Osteocyte (in vitro differentiated cells): ENCODE data around the gene FAM216A. TPM values are rescaled to one million over a fixed set of nuclear protein-coding genes. Genes with fewer than 3 reads are reported as not detected.
"Not testable (repeated sequence)": the region's sequence is repeated elsewhere in the genome, so short reads cannot be mapped to it uniquely, and the experiment has no call there.

Experiments
- DNase-seq: peaks from one replicate; pipeline ENCODE4 v3.0.0; 2021; ENCODE audit warnings: mixed read lengths; ENCODE audit not compliant: unreplicated experiment; ENCODE audit errors: extremely low spot score
- H3K27ac Mint-ChIP-seq: one replicate; pipeline ENCODE4 v1.8.0; 2021; ENCODE audit warnings: mild to moderate bottlenecking, mixed read lengths; ENCODE audit not compliant: unreplicated experiment
- H3K27me3 Mint-ChIP-seq: one replicate; pipeline ENCODE4 v1.8.0; 2021; ENCODE audit warnings: mixed read lengths; ENCODE audit not compliant: unreplicated experiment
- H3K36me3 Mint-ChIP-seq: one replicate; pipeline ENCODE4 v1.8.0; 2021; ENCODE audit warnings: mixed read lengths; ENCODE audit not compliant: unreplicated experiment
- H3K4me1 Mint-ChIP-seq: one replicate; pipeline ENCODE4 v1.8.0; 2021; ENCODE audit warnings: mixed read lengths; ENCODE audit not compliant: unreplicated experiment
- H3K4me3 Mint-ChIP-seq: one replicate; pipeline ENCODE4 v1.8.0; 2021; ENCODE audit warnings: mild to moderate bottlenecking, moderate library complexity, mixed read lengths; ENCODE audit not compliant: unreplicated experiment
- H3K9me3 Mint-ChIP-seq: one replicate; pipeline ENCODE4 v1.8.0; 2021; ENCODE audit warnings: mixed read lengths; ENCODE audit not compliant: unreplicated experiment
- total RNA-seq: library from RNA; stranded (reverse); gene quantifications from 2 replicates; pipeline ENCODE4 v1.2.1, GENCODE V29; 2021
- TF ChIP-seq, protein P1 (sequence below): fragments of 200-600 bp; sonication (generic); IDR thresholded peaks from 2 replicates; pipeline ENCODE4 v1.5.0; 2021; ENCODE audit warnings: antibody characterized with exemption, mild to moderate bottlenecking, moderate library complexity

FAM216A gene
- total RNA-seq, 1 donor from 2014 or later, result 8.4 TPM

DNA sequence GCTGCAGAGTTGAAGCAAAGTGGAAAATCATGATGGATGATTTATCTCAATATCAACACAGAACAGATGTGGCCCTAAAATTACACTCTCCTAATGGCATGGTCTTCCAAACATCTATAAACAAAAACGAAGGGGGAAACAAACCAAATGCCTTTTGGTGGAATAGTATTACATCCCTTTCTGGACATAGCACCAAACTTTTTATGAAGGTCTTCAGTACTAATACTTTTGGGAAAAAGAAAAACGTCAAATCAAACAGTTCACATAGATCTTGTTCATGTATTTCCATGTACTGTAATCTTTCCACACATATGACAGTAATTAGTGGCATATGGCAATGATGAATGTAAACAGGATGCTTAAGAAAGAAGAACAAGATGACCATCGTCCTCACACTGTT lies 42.2 kb upstream of the FAM216A start:
- TF ChIP-seq, protein P1, sequence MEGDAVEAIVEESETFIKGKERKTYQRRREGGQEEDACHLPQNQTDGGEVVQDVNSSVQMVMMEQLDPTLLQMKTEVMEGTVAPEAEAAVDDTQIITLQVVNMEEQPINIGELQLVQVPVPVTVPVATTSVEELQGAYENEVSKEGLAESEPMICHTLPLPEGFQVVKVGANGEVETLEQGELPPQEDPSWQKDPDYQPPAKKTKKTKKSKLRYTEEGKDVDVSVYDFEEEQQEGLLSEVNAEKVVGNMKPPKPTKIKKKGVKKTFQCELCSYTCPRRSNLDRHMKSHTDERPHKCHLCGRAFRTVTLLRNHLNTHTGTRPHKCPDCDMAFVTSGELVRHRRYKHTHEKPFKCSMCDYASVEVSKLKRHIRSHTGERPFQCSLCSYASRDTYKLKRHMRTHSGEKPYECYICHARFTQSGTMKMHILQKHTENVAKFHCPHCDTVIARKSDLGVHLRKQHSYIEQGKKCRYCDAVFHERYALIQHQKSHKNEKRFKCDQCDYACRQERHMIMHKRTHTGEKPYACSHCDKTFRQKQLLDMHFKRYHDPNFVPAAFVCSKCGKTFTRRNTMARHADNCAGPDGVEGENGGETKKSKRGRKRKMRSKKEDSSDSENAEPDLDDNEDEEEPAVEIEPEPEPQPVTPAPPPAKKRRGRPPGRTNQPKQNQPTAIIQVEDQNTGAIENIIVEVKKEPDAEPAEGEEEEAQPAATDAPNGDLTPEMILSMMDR, result no peak
- H3K9me3 Mint-ChIP-seq, result no peaks in the 10 kb centered on the region
- no peaks in the 10 kb centered on the region for H3K27me3 Mint-ChIP-seq
- DNase-seq, result no peak
- H3K27ac Mint-ChIP-seq, result no peak overlapping the region
- H3K36me3 Mint-ChIP-seq, result no peaks in the 10 kb centered on the region
- no peak overlapping the region for H3K4me3 Mint-ChIP-seq
- H3K4me1 Mint-ChIP-seq, result peaks cover 6% of the 10 kb centered on the region

DNA sequence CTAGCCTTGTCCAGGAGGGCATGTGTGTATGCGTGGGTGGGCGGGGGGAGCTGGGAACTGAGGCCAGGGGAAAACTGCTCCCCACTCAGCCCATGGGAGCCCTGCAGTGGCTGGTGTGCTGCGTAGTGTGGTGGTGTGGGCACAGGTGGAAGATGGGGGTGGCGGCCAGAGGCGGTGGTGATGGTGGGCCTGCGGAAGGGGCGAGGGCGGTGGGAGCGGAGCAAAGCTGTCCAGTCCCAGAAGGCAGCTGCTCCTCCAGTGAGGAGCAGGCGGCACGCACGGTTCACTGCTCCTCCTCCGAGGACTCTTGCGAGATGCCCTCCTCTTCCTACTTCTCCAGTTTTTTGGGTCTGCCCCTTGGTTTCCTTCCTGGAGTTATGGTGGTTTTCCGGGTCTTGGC lies 39.0 kb upstream of the FAM216A start:
- not testable (repeated sequence) for H3K27me3 Mint-ChIP-seq, H3K27ac Mint-ChIP-seq, DNase-seq, H3K36me3 Mint-ChIP-seq, H3K4me3 Mint-ChIP-seq, H3K4me1 Mint-ChIP-seq, H3K9me3 Mint-ChIP-seq

DNA sequence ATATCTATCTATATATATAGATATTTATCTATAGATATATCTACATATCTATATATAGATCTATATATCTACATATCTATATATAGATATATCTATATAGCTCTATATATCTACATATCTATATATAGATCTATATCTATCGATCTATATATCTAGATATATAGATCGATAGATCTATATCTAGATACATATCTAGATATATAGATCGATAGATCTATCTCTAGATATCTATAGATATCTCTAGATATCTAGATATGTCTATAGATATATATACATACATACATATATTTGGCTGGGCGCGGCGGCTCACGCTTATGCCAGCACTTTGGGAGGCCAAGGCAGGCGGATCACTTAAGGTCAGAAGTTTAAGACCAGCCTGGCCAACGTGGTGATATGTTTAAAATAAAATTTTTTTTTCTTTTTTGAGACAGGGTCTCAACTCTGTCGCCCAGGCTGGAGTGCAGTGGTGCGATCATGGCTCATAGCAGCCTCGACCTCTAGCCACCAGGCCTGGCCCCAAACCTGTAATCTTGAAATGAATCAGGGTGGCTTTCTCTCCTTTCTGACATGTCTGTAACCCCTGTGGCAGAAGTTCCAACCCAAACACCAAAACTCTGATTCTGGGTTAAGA lies 36.6 kb upstream of the FAM216A start:
- no peak for DNase-seq
- no peaks in the 10 kb centered on the region for H3K27me3 Mint-ChIP-seq
- no peaks in the 10 kb centered on the region for H3K9me3 Mint-ChIP-seq
- H3K27ac Mint-ChIP-seq, result no peak overlapping the region
- TF ChIP-seq, protein P1, result no peak
- H3K4me3 Mint-ChIP-seq, result no peak overlapping the region
- H3K4me1 Mint-ChIP-seq, result peaks cover 3% of the 10 kb centered on the region
- peaks cover 24% of the 10 kb centered on the region for H3K36me3 Mint-ChIP-seq

- DNase-seq, result no peak
- Mint-ChIP-seq H3K27ac (no peak overlapping the region), H3K4me1 (peaks cover 3% of the 10 kb centered on the region), H3K4me3 (no peak overlapping the region), H3K27me3 (no peaks in the 10 kb centered on the region), H3K9me3 (no peaks in the 10 kb centered on the region), H3K36me3 (peaks cover 38% of the 10 kb centered on the region)
- TF ChIP-seq, protein P1, result no peak
Observed at GRCh38 chr12:110436231-110436630, 32.4 kb upstream of the FAM216A start.

GRCh38 chr12:110444455-110444854 lies 24.2 kb upstream of the FAM216A start:
- no peaks in the 10 kb centered on the region for H3K9me3 Mint-ChIP-seq
- TF ChIP-seq, protein P1, result no peak
- no peak overlapping the region for H3K4me3 Mint-ChIP-seq
- DNase-seq, result no peak
- H3K27ac Mint-ChIP-seq, result no peak overlapping the region
- H3K27me3 Mint-ChIP-seq, result no peaks in the 10 kb centered on the region
- H3K36me3 Mint-ChIP-seq, result peaks cover 22% of the 10 kb centered on the region
- H3K4me1 Mint-ChIP-seq, result peaks cover 23% of the 10 kb centered on the region
